ENCODE results near the gene FCAMR.

- TF ChIP-seq CTCF (conservative IDR thresholded peaks at IDR 0.05; ENCODE audit: low read depth, low read length): no peak
- TF ChIP-seq EZH2 (IDR thresholded peaks at IDR 0.05; ENCODE audit: borderline replicate concordance, low read depth, low read length, poor library complexity, severe bottlenecking): no peak
Observed at GRCh38 chr1:206922524-206922923, 47.7 kb downstream of the FCAMR start.

Data from A673 (cell line).